WTC11 (cell line): ENCODE measurements around the gene CD68. TPM values are rescaled to one million over a fixed set of nuclear protein-coding genes. Genes with fewer than 3 reads are reported as not detected.

Source experiments
- ATAC-seq: fragments of 200-7000 bp; cut with Tn5 transposase; 2 replicates; pipeline ENCODE4 v1.10.0; 2021; ENCODE audit warnings: mild to moderate bottlenecking, moderate library complexity
- CTCF ChIA-PET: fragments of 300-600 bp; sonication (Branson Sonifier 250); formaldehyde crosslinking; loops from one replicate; lab custom pipeline; 2021; ENCODE audit warnings: antibody characterized with exemption; lab: Charles Lee
- POLR2A ChIA-PET: fragments of 350-600 bp; sonication (Branson Sonifier 250); formaldehyde crosslinking; loops from one replicate; lab custom pipeline; 2021; ENCODE audit warnings: antibody characterized with exemption; lab: Charles Lee
- DNase-seq: peaks from one replicate; pipeline ENCODE4 v3.0.0; 2021; ENCODE audit warnings: low spot score
- H3K27ac Mint-ChIP-seq: 2 replicates; pipeline ENCODE4 v1.8.0; 2021; ENCODE audit warnings: mixed read lengths
- H3K27me3 Mint-ChIP-seq: 2 replicates; pipeline ENCODE4 v1.8.0; 2021; ENCODE audit warnings: low read depth, mild to moderate bottlenecking, moderate library complexity, mixed read lengths
- H3K36me3 Mint-ChIP-seq: 2 replicates; pipeline ENCODE4 v1.8.0; 2021; ENCODE audit warnings: mixed read lengths
- H3K4me1 Mint-ChIP-seq: 2 replicates; pipeline ENCODE4 v1.8.0; 2022; ENCODE audit warnings: mixed read lengths
- H3K4me3 Mint-ChIP-seq: 2 replicates; pipeline ENCODE4 v1.8.0; 2021; ENCODE audit warnings: mild to moderate bottlenecking, moderate library complexity, mixed read lengths
- H3K9me3 Mint-ChIP-seq: 2 replicates; pipeline ENCODE4 v1.8.0; 2021; ENCODE audit warnings: mixed read lengths
- AFF4 ChIP-seq: sonication (generic); formaldehyde crosslinking; IDR thresholded peaks from 2 replicates; pipeline ENCODE4 v1.8.1; 2023; ENCODE audit warnings: mild to moderate bottlenecking, missing genetic modification reagents, borderline replicate concordance
- ARID4B ChIP-seq: sonication (generic); formaldehyde crosslinking; IDR thresholded peaks from 2 replicates; pipeline ENCODE4 v1.8.0; 2023; ENCODE audit warnings: missing genetic modification reagents, mild to moderate bottlenecking, borderline replicate concordance
- ATF6 ChIP-seq: sonication (generic); formaldehyde crosslinking; IDR thresholded peaks from 2 replicates; pipeline ENCODE4 v1.8.1; 2023; ENCODE audit warnings: mild to moderate bottlenecking, missing genetic modification reagents
- E2F4 ChIP-seq: sonication (generic); formaldehyde crosslinking; IDR thresholded peaks from 2 replicates; pipeline ENCODE4 v1.8.1; 2022; ENCODE audit warnings: low read depth, mild to moderate bottlenecking, moderate library complexity, missing genetic modification reagents, borderline replicate concordance
- ESRRA ChIP-seq: sonication (generic); formaldehyde crosslinking; IDR thresholded peaks from 2 replicates; pipeline ENCODE4 v1.8.1; 2022; ENCODE audit warnings: mild to moderate bottlenecking, missing genetic modification reagents, borderline replicate concordance
- ETV6 ChIP-seq: sonication (generic); formaldehyde crosslinking; IDR thresholded peaks from 2 replicates; pipeline ENCODE4 v1.8.1; 2022; ENCODE audit warnings: mild to moderate bottlenecking, missing genetic modification reagents
- FOXK1 ChIP-seq: sonication (generic); formaldehyde crosslinking; IDR thresholded peaks from 2 replicates; pipeline ENCODE4 v1.8.0; 2022; ENCODE audit warnings: mild to moderate bottlenecking, moderate library complexity, missing genetic modification reagents
- GABPB1 ChIP-seq: sonication (generic); formaldehyde crosslinking; IDR thresholded peaks from 2 replicates; pipeline ENCODE4 v1.8.1; 2023; ENCODE audit warnings: mild to moderate bottlenecking, missing genetic modification reagents
- JUN ChIP-seq: sonication (generic); formaldehyde crosslinking; IDR thresholded peaks from 2 replicates; pipeline ENCODE4 v1.8.0; 2023; ENCODE audit warnings: mild to moderate bottlenecking, missing genetic modification reagents
- NFATC4 ChIP-seq: fragments of 250-450 bp; sonication (Bioruptor Pico); IDR thresholded peaks from 2 replicates; pipeline ENCODE4 v1.9.0; 2021; ENCODE audit warnings: mild to moderate bottlenecking
- NFYB ChIP-seq: sonication (generic); formaldehyde crosslinking; conservative IDR thresholded peaks from 2 replicates; pipeline ENCODE4 v1.8.0; 2022; ENCODE audit warnings: low read depth, missing genetic modification reagents
- TCF7 ChIP-seq: sonication (generic); formaldehyde crosslinking; IDR thresholded peaks from 2 replicates; pipeline ENCODE4 v1.8.0; 2022; ENCODE audit warnings: mild to moderate bottlenecking, low read depth, missing genetic modification reagents, moderate library complexity
- TEAD4 ChIP-seq: sonication (generic); formaldehyde crosslinking; IDR thresholded peaks from 2 replicates; pipeline ENCODE4 v1.8.0; 2022; ENCODE audit warnings: mild to moderate bottlenecking, missing genetic modification reagents
- TP53 ChIP-seq: sonication (generic); formaldehyde crosslinking; IDR thresholded peaks from 2 replicates; pipeline ENCODE4 v1.8.1; 2023; ENCODE audit warnings: mild to moderate bottlenecking, missing genetic modification reagents
- ZBTB43 ChIP-seq: sonication (generic); formaldehyde crosslinking; IDR thresholded peaks from 2 replicates; pipeline ENCODE4 v1.8.1; 2023; ENCODE audit warnings: mild to moderate bottlenecking, missing genetic modification reagents
- ZNF121 ChIP-seq: sonication (generic); formaldehyde crosslinking; IDR thresholded peaks from 2 replicates; pipeline ENCODE4 v1.8.0; 2023; ENCODE audit warnings: missing genetic modification reagents
- ZNF671 ChIP-seq: fragments of 250-450 bp; sonication (Bioruptor Pico); IDR thresholded peaks from 2 replicates; pipeline ENCODE4 v1.8.0; 2021; ENCODE audit warnings: mild to moderate bottlenecking
- total RNA-seq: library from RNA; stranded (reverse); gene quantifications from 3 replicates; pipeline ENCODE4 v1.2.3, GENCODE V29; 2021

The CD68 gene
- total RNA-seq, 1 experiment from 2014 or later, result 0.72 TPM

GRCh38 chr17:7618608-7619007, 39.2 kb downstream of the CD68 start (continued):
- TF ChIP-seq E2F4 (CRISPR knock-in tag) (no peak), TEAD4 (CRISPR knock-in tag) (no peak), FOXK1 (CRISPR knock-in tag) (no peak), ZNF671 (CRISPR knock-in tag) (no peak), ARID4B (CRISPR knock-in tag) (no peak), GABPB1 (CRISPR knock-in tag) (no peak), ETV6 (CRISPR knock-in tag) (no peak), ESRRA (CRISPR knock-in tag) (no peak), NFATC4 (CRISPR knock-in tag) (no peak)

- Mint-ChIP-seq H3K36me3 (no peaks in the 10 kb centered on the region), H3K27ac (no peak overlapping the region), H3K4me1 (no peaks in the 10 kb centered on the region), H3K9me3 (no peaks in the 10 kb centered on the region), H3K4me3 (no peak overlapping the region), H3K27me3 (no peaks in the 10 kb centered on the region)
- ChIA-PET POLR2A (interaction anchor here (0.5 kb wide), 1 partner anchor 71 kb away, joined by 11 read pairs; no protein-coding TSS in a partner anchor), CTCF (interaction anchor here (0.8 kb wide), 1 partner anchor 12 kb away, joined by 3 read pairs; no protein-coding TSS in a partner anchor)
- TF ChIP-seq NFYB (CRISPR knock-in tag) (no peak), TCF7 (CRISPR knock-in tag) (no peak), AFF4 (CRISPR knock-in tag) (no peak), JUN (no peak), ZBTB43 (CRISPR knock-in tag) (no peak), ATF6 (CRISPR knock-in tag) (no peak), ZNF121 (CRISPR knock-in tag) (peak; percentile 82), TP53 (CRISPR knock-in tag) (no peak)
- ATAC-seq (no peak), DNase-seq (no peak)
Observed at GRCh38 chr17:7620835-7621234, 41.4 kb downstream of the CD68 start.
